ENCODE measurements around the gene CFDP1.
"Not testable (repeated sequence)": the region's sequence is repeated elsewhere in the genome, so short reads cannot be mapped to it uniquely, and the experiment has no call there.

CFDP1 gene

GRCh38 chr16:75458439-75458838, 25.1 kb upstream of the CFDP1 start:
- DNase-seq (ENCODE audit: low spot score) = no peak

GRCh38 chr16:75458029-75458428, 24.7 kb upstream of the CFDP1 start:
- DNase-seq (ENCODE audit: low spot score) = no peak

- DNase-seq (ENCODE audit: low spot score) = no peak
Observed at GRCh38 chr16:75457485-75458021, 24.2 kb upstream of the CFDP1 start.

GRCh38 chr16:75456971-75457370, 23.7 kb upstream of the CFDP1 start:
- DNase-seq (ENCODE audit: low spot score) = no peak

- not testable (repeated sequence) for DNase-seq (ENCODE audit: low spot score)
Observed at GRCh38 chr16:75456486-75456885, 23.2 kb upstream of the CFDP1 start.

GRCh38 chr16:75455677-75456076, 22.4 kb upstream of the CFDP1 start:
- DNase-seq (ENCODE audit: low spot score) = no peak

GRCh38 chr16:75452464-75453190, 19.3 kb upstream of the CFDP1 start:
- DNase-seq (ENCODE audit: low spot score) = no peak

GRCh38 chr16:75446416-75446815, 13.1 kb upstream of the CFDP1 start:
- DNase-seq (ENCODE audit: low spot score) = no peak

- no peak for DNase-seq (ENCODE audit: low spot score)
Observed at GRCh38 chr16:75445298-75445697, 12.0 kb upstream of the CFDP1 start.

GRCh38 chr16:75443298-75443697, 10.0 kb upstream of the CFDP1 start:
- no peak for DNase-seq (ENCODE audit: low spot score)

GRCh38 chr16:75433732-75434413, 570 bp upstream of the CFDP1 start:
- peak; percentile 84 for DNase-seq (ENCODE audit: low spot score)

GRCh38 chr16:75429621-75430403, 3.5 kb downstream of the CFDP1 start:
- DNase-seq (ENCODE audit: low spot score) = no peak

GRCh38 chr16:75426524-75426923, 6.8 kb downstream of the CFDP1 start:
- not testable (repeated sequence) for DNase-seq (ENCODE audit: low spot score)

GRCh38 chr16:75424105-75424762, 9.1 kb downstream of the CFDP1 start:
- DNase-seq (ENCODE audit: low spot score) = not testable (repeated sequence)

- no peak for DNase-seq (ENCODE audit: low spot score)
Observed at GRCh38 chr16:75423723-75424104, 9.6 kb downstream of the CFDP1 start.

GRCh38 chr16:75421820-75422126, 11.5 kb downstream of the CFDP1 start:
- DNase-seq (ENCODE audit: low spot score) = no peak

GRCh38 chr16:75420987-75421819, 12.1 kb downstream of the CFDP1 start:
- DNase-seq (ENCODE audit: low spot score) = no peak

- DNase-seq (ENCODE audit: low spot score) = no peak
Observed at GRCh38 chr16:75416904-75417565, 16.3 kb downstream of the CFDP1 start.

GRCh38 chr16:75415169-75415905, 18.0 kb downstream of the CFDP1 start:
- DNase-seq (ENCODE audit: low spot score) = no peak

- no peak for DNase-seq (ENCODE audit: low spot score)
Observed at GRCh38 chr16:75413951-75414350, 19.4 kb downstream of the CFDP1 start.

Measured in LoVo (cell line).